NCI-H460 (cell line): ENCODE results near the gene TADA3. TPM values are rescaled to one million over a fixed set of nuclear protein-coding genes. Genes with fewer than 3 reads are reported as not detected.

Experiments used
- DNase-seq: peaks from one replicate; pipeline ENCODE4 v3.0.0-alpha.2; 2016; ENCODE audit warnings: low read depth; ENCODE audit errors: extremely low read depth
- total RNA-seq: library from RNA; depleted of rRNA; stranded (reverse); fragments of >200 nt; shearing (Covaris generic); gene quantifications from 2 replicates; pipeline ENCODE4 v1.2.3, GENCODE V29; 2014

The TADA3 gene
- total RNA-seq, 1 experiment from 2014 or later, result 49.2 TPM

- no peak for DNase-seq
Measured at GRCh38 chr3:9810433-9810770, 18.1 kb upstream of the TADA3 start.

- peak; percentile 21 for DNase-seq
Measured at GRCh38 chr3:9809615-9810432, 17.6 kb upstream of the TADA3 start, which contains the start of gene TTLL3. Gene TTLL3, plus strand, starts transcription at chr3:9810262. Its CDS starts 400 bp downstream, at chr3:9810662.

GRCh38 chr3:9809239-9809614, 17.0 kb upstream of the TADA3 start:
- DNase-seq, result no peak

- DNase-seq, result peak; percentile 27
Measured at GRCh38 chr3:9808345-9809037, 16.2 kb upstream of the TADA3 start.

- DNase-seq, result no peak
Measured at GRCh38 chr3:9807981-9808344, 15.7 kb upstream of the TADA3 start.

- no peak for DNase-seq
Measured at GRCh38 chr3:9806688-9807589, 14.7 kb upstream of the TADA3 start.

GRCh38 chr3:9806137-9806536, 13.9 kb upstream of the TADA3 start:
- no peak for DNase-seq

GRCh38 chr3:9804996-9805395, 12.7 kb upstream of the TADA3 start:
- DNase-seq, result no peak

- no peak for DNase-seq
Measured at GRCh38 chr3:9803494-9803893, 11.2 kb upstream of the TADA3 start.

GRCh38 chr3:9800529-9800928, 8.3 kb upstream of the TADA3 start:
- DNase-seq, result no peak

- DNase-seq, result no peak
Measured at GRCh38 chr3:9797196-9797945, 5.1 kb upstream of the TADA3 start.

GRCh38 chr3:9795207-9795606, 2.9 kb upstream of the TADA3 start:
- no peak for DNase-seq

- no peak for DNase-seq
Measured at GRCh38 chr3:9794400-9794799, 2.1 kb upstream of the TADA3 start.

- no peak for DNase-seq
Measured at GRCh38 chr3:9793161-9793781, 998 bp upstream of the TADA3 start.

- DNase-seq, result no peak
Measured at GRCh38 chr3:9791790-9792404, 376 bp downstream of the TADA3 start.

- no peak for DNase-seq
Measured at GRCh38 chr3:9791127-9791526, 1.1 kb downstream of the TADA3 start.

- no peak for DNase-seq
Measured at GRCh38 chr3:9787714-9788113, 4.6 kb downstream of the TADA3 start.

GRCh38 chr3:9786825-9787669, 5.2 kb downstream of the TADA3 start:
- no peak for DNase-seq
